ENCODE data around the gene NFIA. TPM values are rescaled to one million over a fixed set of nuclear protein-coding genes. Genes with fewer than 3 reads are reported as not detected.

The NFIA gene
- polyA plus RNA-seq, 4 donors: 1.6 to 9.7 (median 4.9) TPM

DNA sequence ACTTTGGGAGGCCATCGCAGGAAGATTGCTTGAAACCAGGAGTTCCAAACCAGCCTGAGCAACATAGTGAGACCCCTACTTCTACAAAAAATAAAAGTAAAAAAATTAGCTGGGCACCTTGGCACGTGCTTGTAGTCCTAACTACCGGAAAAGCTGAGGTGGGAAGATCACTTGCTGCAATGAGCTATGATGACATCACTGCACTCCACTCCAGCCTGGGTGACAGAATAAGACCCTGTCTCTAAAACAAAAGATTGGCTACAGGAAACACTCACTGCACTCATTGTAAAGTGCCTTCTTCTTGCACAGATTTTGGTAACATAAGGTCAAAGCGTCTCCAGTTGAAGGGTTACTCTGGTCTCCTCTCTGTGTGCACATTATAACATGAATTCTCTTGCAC lies 336.8 kb downstream of the NFIA start:
- Histone ChIP-seq H3K4me1 (ENCODE audit: control insufficient read depth in 3 of 3, insufficient read depth in 2 of 3, low read depth in 1 of 3, low read length in 2 of 3) (no peaks in the 10 kb centered on the region), H3K4me3 (ENCODE audit: low read depth in 1 of 3, low read length in 3 of 3) (no peak overlapping the region), H3K9me3 (ENCODE audit: control insufficient read depth in 2 of 2, insufficient read depth in 1 of 2, low read depth in 1 of 2, low read length in 1 of 2) (no peaks in the 10 kb centered on the region), H3K27me3 (ENCODE audit: control insufficient read depth in 3 of 3, insufficient read depth in 3 of 3, low read length in 3 of 3) (no peaks in the 10 kb centered on the region), H3K36me3 (ENCODE audit: control insufficient read depth in 3 of 3, insufficient read depth in 2 of 3, low read depth in 1 of 3, low read length in 3 of 3) (peaks cover 0 to 13% (median 0%) of the 10 kb centered on the region in 3 donors), H3K27ac (ENCODE audit: low read depth in 1 of 3, low read length in 2 of 3) (no peak overlapping the region)
- 86 to 93% (median 90%) methylated on average over 4 of the region's 4 CpGs for WGBS, 3 donors
- FAIRE-seq (no peak), DNase-seq (no peak)

DNA sequence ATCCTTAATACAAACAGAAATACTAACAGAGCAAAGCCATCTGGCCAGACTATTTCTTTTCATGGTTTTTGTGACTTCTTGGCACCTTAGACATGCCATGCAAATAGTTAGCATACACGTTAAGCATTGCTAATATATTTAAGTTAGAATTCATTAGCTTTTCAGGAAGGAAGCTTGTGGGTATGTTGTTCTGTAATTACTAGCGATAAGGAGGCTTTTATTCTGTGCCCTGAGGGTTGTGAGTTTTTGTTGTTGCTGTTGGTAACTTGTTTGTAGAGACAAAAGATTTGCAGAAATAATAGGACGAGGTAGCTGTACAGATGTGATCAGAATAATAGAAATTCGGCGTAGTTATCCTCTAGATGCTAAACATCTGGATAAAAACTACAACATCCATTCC lies 337.3 kb downstream of the NFIA start:
- Histone ChIP-seq H3K36me3 (ENCODE audit: control insufficient read depth in 3 of 3, insufficient read depth in 2 of 3, low read depth in 1 of 3, low read length in 3 of 3) (peaks cover 0 to 13% (median 0%) of the 10 kb centered on the region in 3 donors), H3K27me3 (ENCODE audit: control insufficient read depth in 3 of 3, insufficient read depth in 3 of 3, low read length in 3 of 3) (no peaks in the 10 kb centered on the region), H3K9me3 (ENCODE audit: control insufficient read depth in 2 of 2, insufficient read depth in 1 of 2, low read depth in 1 of 2, low read length in 1 of 2) (no peaks in the 10 kb centered on the region), H3K27ac (ENCODE audit: low read depth in 1 of 3, low read length in 2 of 3) (no peak overlapping the region), H3K4me3 (ENCODE audit: low read depth in 1 of 3, low read length in 3 of 3) (no peak overlapping the region), H3K4me1 (ENCODE audit: control insufficient read depth in 3 of 3, insufficient read depth in 2 of 3, low read depth in 1 of 3, low read length in 2 of 3) (no peaks in the 10 kb centered on the region)
- WGBS, 3 donors: 65 to 90% (median 90%) methylated on average over 5 of the region's 5 CpGs
- DNase-seq: no peak
- FAIRE-seq: no peak

DNA sequence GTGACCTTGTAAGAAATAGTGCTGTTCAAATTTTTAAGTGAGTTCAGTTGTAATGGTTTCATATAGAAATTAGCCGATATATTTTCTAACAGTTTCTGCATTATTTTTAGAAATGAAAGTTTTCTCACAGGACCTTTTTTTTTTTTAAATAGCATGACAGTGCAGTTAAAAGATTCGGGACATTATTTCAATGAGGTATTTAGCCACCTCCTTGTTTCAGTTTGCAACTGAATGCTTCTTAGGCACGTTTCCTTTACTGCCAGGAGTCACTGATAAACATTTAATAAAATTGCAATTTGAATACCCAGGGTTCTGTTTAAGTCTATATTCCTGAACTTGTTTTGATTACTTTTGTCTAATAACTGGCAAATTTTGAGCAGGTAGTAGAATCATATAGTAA lies 337.9 kb downstream of the NFIA start:
- WGBS, 3 donors: 69 to 84% (median 83%) methylated on average over 3 of the region's 3 CpGs
- FAIRE-seq (no peak), DNase-seq (no peak)
- Histone ChIP-seq H3K27ac (ENCODE audit: low read depth in 1 of 3, low read length in 2 of 3) (no peak overlapping the region), H3K4me3 (ENCODE audit: low read depth in 1 of 3, low read length in 3 of 3) (no peak overlapping the region), H3K27me3 (ENCODE audit: control insufficient read depth in 3 of 3, insufficient read depth in 3 of 3, low read length in 3 of 3) (no peaks in the 10 kb centered on the region), H3K9me3 (ENCODE audit: control insufficient read depth in 2 of 2, insufficient read depth in 1 of 2, low read depth in 1 of 2, low read length in 1 of 2) (no peaks in the 10 kb centered on the region), H3K36me3 (ENCODE audit: control insufficient read depth in 3 of 3, insufficient read depth in 2 of 3, low read depth in 1 of 3, low read length in 3 of 3) (peaks cover 0 to 13% (median 0%) of the 10 kb centered on the region in 3 donors), H3K4me1 (ENCODE audit: control insufficient read depth in 3 of 3, insufficient read depth in 2 of 3, low read depth in 1 of 3, low read length in 2 of 3) (no peaks in the 10 kb centered on the region)

DNA sequence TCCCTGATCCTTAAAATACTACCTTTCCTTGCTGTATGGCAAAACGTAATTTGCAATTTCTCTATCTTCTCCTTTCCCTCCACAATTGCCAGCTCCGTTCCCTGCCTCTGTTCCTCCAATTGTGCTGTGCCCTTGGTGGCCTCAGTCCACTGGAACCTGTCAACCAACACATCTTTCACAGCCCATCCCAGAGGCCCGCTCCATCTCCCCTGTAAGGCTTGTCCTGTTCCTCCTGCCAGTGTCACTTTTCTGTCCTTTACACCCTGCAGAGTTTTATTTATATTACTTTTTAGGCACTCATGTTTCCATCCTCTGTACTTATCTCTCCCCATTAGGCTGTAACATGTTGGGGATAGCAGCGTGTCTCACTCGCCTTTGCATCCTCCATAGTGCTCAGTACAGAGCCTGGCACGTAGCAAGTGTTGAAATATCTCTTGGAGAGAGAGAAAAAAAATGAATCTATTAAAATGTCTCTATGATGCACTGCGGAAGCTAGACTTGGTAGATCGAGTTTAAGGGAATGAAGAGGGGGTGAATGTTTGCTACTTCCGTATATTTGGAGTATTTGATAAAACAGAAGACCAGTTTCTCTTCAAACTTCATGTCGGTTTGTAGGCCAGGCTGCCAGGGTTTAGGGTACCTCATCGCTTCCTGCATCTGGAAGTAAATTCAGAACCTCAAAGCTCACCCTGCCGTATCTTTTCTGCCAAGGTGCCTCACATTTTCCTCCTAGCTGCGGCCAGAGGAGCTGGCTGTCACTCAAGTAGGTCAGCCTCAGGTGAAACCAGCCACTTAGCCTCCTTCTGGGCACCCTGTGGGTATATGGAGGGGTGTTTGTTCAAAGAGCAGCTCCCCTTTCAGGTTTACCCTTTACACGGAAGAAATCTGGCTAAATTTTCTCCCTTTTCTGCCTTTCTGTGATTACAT lies 338.8 kb downstream of the NFIA start:
- WGBS, 3 donors: 89 to 95% (median 91%) methylated on average over 14 of the region's 14 CpGs

DNA sequence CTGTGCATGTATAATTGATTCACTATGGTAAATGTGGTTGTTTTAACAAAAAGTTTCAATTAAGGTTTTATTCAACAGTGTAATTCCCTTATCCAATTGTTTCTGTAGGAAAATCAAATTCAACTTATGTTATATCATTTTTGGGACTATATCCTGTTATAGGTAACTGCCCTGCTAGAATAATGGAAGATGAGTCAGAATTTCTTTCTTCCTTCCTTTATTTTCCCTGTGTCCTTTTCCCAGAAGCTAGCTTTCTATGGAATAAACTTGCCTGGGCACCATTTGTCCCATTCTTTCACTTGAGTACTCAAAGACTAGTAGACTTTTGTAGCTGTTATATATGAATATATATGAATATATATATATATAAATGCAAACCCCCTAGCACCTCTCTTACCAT lies 341.3 kb downstream of the NFIA start:
- Histone ChIP-seq H3K4me3 (ENCODE audit: low read depth in 1 of 3, low read length in 3 of 3) (no peak overlapping the region), H3K9me3 (ENCODE audit: control insufficient read depth in 2 of 2, insufficient read depth in 1 of 2, low read depth in 1 of 2, low read length in 1 of 2) (no peaks in the 10 kb centered on the region), H3K4me1 (ENCODE audit: control insufficient read depth in 3 of 3, insufficient read depth in 2 of 3, low read depth in 1 of 3, low read length in 2 of 3) (no peaks in the 10 kb centered on the region), H3K27me3 (ENCODE audit: control insufficient read depth in 3 of 3, insufficient read depth in 3 of 3, low read length in 3 of 3) (no peaks in the 10 kb centered on the region), H3K36me3 (ENCODE audit: control insufficient read depth in 3 of 3, insufficient read depth in 2 of 3, low read depth in 1 of 3, low read length in 3 of 3) (peaks cover 2 to 13% (median 2%) of the 10 kb centered on the region in 3 donors), H3K27ac (ENCODE audit: low read depth in 1 of 3, low read length in 2 of 3) (no peak overlapping the region)
- FAIRE-seq (no peak), DNase-seq (no peak)

More for the DNA sequence above, 338.8 kb downstream of the NFIA start:
- Histone ChIP-seq H3K9me3 (ENCODE audit: control insufficient read depth in 2 of 2, insufficient read depth in 1 of 2, low read depth in 1 of 2, low read length in 1 of 2) (no peaks in the 10 kb centered on the region), H3K4me3 (ENCODE audit: low read depth in 1 of 3, low read length in 3 of 3) (no peak overlapping the region), H3K27me3 (ENCODE audit: control insufficient read depth in 3 of 3, insufficient read depth in 3 of 3, low read length in 3 of 3) (no peaks in the 10 kb centered on the region), H3K27ac (ENCODE audit: low read depth in 1 of 3, low read length in 2 of 3) (no peak overlapping the region), H3K36me3 (ENCODE audit: control insufficient read depth in 3 of 3, insufficient read depth in 2 of 3, low read depth in 1 of 3, low read length in 3 of 3) (peaks cover 0 to 13% (median 0%) of the 10 kb centered on the region in 3 donors), H3K4me1 (ENCODE audit: control insufficient read depth in 3 of 3, insufficient read depth in 2 of 3, low read depth in 1 of 3, low read length in 2 of 3) (no peaks in the 10 kb centered on the region)
- FAIRE-seq: no peak
- no peak for DNase-seq

DNA sequence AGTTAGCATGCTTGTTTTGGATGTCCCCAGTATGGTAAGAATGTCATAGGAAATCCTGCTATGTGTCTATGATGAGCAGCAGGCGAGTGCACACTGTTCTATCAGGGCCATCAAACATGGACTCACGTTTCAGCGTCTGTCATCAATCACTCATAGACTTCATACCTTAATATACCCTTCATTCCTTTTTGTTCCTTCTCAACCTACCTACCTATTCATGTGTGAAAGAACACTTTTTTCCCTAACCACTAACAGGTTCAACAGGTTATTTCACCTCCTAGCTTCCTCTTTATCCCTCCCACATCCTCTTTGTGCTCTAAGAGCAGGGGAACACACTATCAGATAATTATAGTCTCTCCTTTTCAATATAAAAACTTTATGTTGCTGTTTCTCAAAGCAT lies 342.0 kb downstream of the NFIA start:
- 64 to 76% (median 74%) methylated on average over 3 of the region's 3 CpGs for WGBS, 3 donors
- Histone ChIP-seq H3K27ac (ENCODE audit: low read depth in 1 of 3, low read length in 2 of 3) (no peak overlapping the region), H3K36me3 (ENCODE audit: control insufficient read depth in 3 of 3, insufficient read depth in 2 of 3, low read depth in 1 of 3, low read length in 3 of 3) (peaks cover 2 to 13% (median 2%) of the 10 kb centered on the region in 3 donors), H3K4me3 (ENCODE audit: low read depth in 1 of 3, low read length in 3 of 3) (no peak overlapping the region), H3K9me3 (ENCODE audit: control insufficient read depth in 2 of 2, insufficient read depth in 1 of 2, low read depth in 1 of 2, low read length in 1 of 2) (no peaks in the 10 kb centered on the region), H3K27me3 (ENCODE audit: control insufficient read depth in 3 of 3, insufficient read depth in 3 of 3, low read length in 3 of 3) (no peaks in the 10 kb centered on the region), H3K4me1 (ENCODE audit: control insufficient read depth in 3 of 3, insufficient read depth in 2 of 3, low read depth in 1 of 3, low read length in 2 of 3) (no peaks in the 10 kb centered on the region)
- peak in 1 of 2 donors; percentile 18 for DNase-seq
- FAIRE-seq: no peak

DNA sequence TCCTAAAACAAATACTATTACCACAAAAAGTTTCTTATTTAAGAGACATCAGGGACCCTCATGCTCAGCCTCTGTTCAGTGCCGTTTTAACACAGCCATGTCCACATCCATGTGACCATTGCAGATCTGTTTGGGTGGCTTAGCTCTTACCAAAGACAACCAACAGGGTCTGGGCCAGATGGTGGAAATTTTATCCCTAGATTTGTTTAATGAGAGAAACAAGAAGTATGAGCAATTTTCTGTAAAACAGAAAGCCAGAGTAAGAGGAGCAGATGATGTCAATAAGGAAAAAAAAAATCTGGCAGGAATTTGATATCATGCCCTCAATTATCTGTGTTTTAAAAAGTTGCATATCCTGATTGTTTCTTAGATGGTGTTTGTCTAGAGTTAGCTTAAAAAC lies 342.7 kb downstream of the NFIA start:
- H3K9me3 ChIP-seq (ENCODE audit: control insufficient read depth in 2 of 2, insufficient read depth in 1 of 2, low read depth in 1 of 2, low read length in 1 of 2): no peaks in the 10 kb centered on the region
- H3K4me3 ChIP-seq (ENCODE audit: low read depth in 1 of 3, low read length in 3 of 3): no peak overlapping the region
- FAIRE-seq (no peak), DNase-seq (no peak)
- peaks cover 2 to 13% (median 2%) of the 10 kb centered on the region in 3 donors for H3K36me3 ChIP-seq (ENCODE audit: control insufficient read depth in 3 of 3, insufficient read depth in 2 of 3, low read depth in 1 of 3, low read length in 3 of 3)
- no peaks in the 10 kb centered on the region for H3K27me3 ChIP-seq (ENCODE audit: control insufficient read depth in 3 of 3, insufficient read depth in 3 of 3, low read length in 3 of 3)
- no peaks in the 10 kb centered on the region for H3K4me1 ChIP-seq (ENCODE audit: control insufficient read depth in 3 of 3, insufficient read depth in 2 of 3, low read depth in 1 of 3, low read length in 2 of 3)
- 87 to 95% (median 88%) methylated on average over 1 of the region's 1 CpG for WGBS, 3 donors
- no peak overlapping the region for H3K27ac ChIP-seq (ENCODE audit: low read depth in 1 of 3, low read length in 2 of 3)

DNA sequence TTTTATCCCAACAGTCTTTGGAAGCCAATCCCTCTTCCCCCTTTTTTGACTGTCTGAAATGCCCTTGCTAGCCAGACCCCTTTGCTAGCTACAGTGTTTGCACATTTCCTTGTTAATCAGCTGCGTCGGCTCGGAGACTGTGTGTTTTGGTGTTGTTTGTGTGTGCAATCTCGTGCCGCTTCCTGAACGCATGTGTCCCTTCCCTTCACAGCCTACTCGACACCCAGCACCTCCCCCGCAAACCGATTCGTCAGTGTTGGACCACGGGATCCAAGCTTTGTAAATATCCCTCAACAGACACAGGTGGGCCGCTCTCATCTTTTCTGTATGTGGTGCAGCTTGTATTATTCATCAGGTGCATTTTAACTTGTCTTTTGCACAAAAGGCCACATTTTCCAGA lies 343.9 kb downstream of the NFIA start:
- FAIRE-seq (no peak), DNase-seq (no peak)
- no peaks in the 10 kb centered on the region for H3K4me1 ChIP-seq (ENCODE audit: control insufficient read depth in 3 of 3, insufficient read depth in 2 of 3, low read depth in 1 of 3, low read length in 2 of 3)
- H3K36me3 ChIP-seq (ENCODE audit: control insufficient read depth in 3 of 3, insufficient read depth in 2 of 3, low read depth in 1 of 3, low read length in 3 of 3): peaks cover 2 to 9% (median 2%) of the 10 kb centered on the region in 3 donors
- WGBS, 3 donors: 83 to 89% (median 87%) methylated on average over 12 of the region's 12 CpGs
- H3K4me3 ChIP-seq (ENCODE audit: low read depth in 1 of 3, low read length in 3 of 3): no peak overlapping the region
- no peaks in the 10 kb centered on the region for H3K9me3 ChIP-seq (ENCODE audit: control insufficient read depth in 2 of 2, insufficient read depth in 1 of 2, low read depth in 1 of 2, low read length in 1 of 2)
- H3K27ac ChIP-seq (ENCODE audit: low read depth in 1 of 3, low read length in 2 of 3): no peak overlapping the region
- H3K27me3 ChIP-seq (ENCODE audit: control insufficient read depth in 3 of 3, insufficient read depth in 3 of 3, low read length in 3 of 3): no peaks in the 10 kb centered on the region

All from small intestine (tissue), 7 donors.